Fibroblast of gingiva (primary cell): ENCODE measurements around the gene NLRP4.
"Not testable (repeated sequence)": the region's sequence is repeated elsewhere in the genome, so short reads cannot be mapped to it uniquely, and the experiment has no call there.

ENCODE experiments used
- DNase-seq: peaks from one replicate; pipeline ENCODE4 v3.0.0-alpha.2; 2011; ENCODE audit warnings: low read depth

NLRP4 gene

GRCh38 chr19:55877211-55877610, 40.9 kb downstream of the NLRP4 start:
- no peak for DNase-seq

- DNase-seq: no peak
Measured at GRCh38 chr19:55882626-55883025, 46.3 kb downstream of the NLRP4 start.

- no peak for DNase-seq
Measured at GRCh38 chr19:55898911-55899310, 62.6 kb downstream of the NLRP4 start.

- no peak for DNase-seq
Measured at GRCh38 chr19:55901369-55902079, 65.2 kb downstream of the NLRP4 start.

- no peak for DNase-seq
Measured at GRCh38 chr19:55902080-55902751, 65.9 kb downstream of the NLRP4 start.

GRCh38 chr19:55907286-55907685, 70.9 kb downstream of the NLRP4 start:
- DNase-seq: no peak

GRCh38 chr19:55907746-55908145, 71.4 kb downstream of the NLRP4 start:
- no peak for DNase-seq

GRCh38 chr19:55909801-55910200, 73.5 kb downstream of the NLRP4 start:
- DNase-seq: no peak

GRCh38 chr19:55912916-55913315, 76.6 kb downstream of the NLRP4 start:
- DNase-seq: no peak

- DNase-seq: no peak
Measured at GRCh38 chr19:55913643-55914268, 77.4 kb downstream of the NLRP4 start.

- no peak for DNase-seq
Measured at GRCh38 chr19:55923556-55923955, 87.2 kb downstream of the NLRP4 start.

- no peak for DNase-seq
Measured at GRCh38 chr19:55927991-55928390, 91.7 kb downstream of the NLRP4 start.

GRCh38 chr19:55929258-55929657, 92.9 kb downstream of the NLRP4 start:
- not testable (repeated sequence) for DNase-seq

GRCh38 chr19:55930996-55931515, 94.7 kb downstream of the NLRP4 start:
- DNase-seq: no peak
